K562 (cell line): Measurements from ENCODE around the gene ZBTB49. TPM values are rescaled to one million over a fixed set of nuclear protein-coding genes. Genes with fewer than 3 reads are reported as not detected.

Experiments used
- ATAC-seq: fragments of 200-7000 bp; cut with Tn5 transposase; 3 replicates; pipeline ENCODE4 v1.9.1; 2020; ENCODE audit warnings: moderate library complexity
- BruUV-seq: library from RNA; stranded (reverse); fragments of 400-500 nt; replicated peaks from 2 replicates; lab custom pipeline; 2021; lab: Mats Ljungman, UMichigan
- CTCF ChIA-PET: fragments of 300-600 bp; formaldehyde crosslinking; extraction: SDS; loops from one replicate; lab custom pipeline; 2021; ENCODE audit warnings: low intra/inter-chr PET ratio; lab: Yijun Ruan, JAX
- POLR2A ChIA-PET: fragments of 300-600, 350-650 bp; sonication (Branson Sonifier 250); formaldehyde crosslinking; extraction: SDS; loops from one replicate; lab custom pipeline; 2021; ENCODE audit warnings: antibody characterized with exemption, inconsistent platforms; lab: Yijun Ruan, JAX
- DNase-seq, 4 experiments: peaks; one replicate each; pipeline versions ENCODE4 v3.0.0 to v3.0.0-alpha.2; 2011 to 2018; ENCODE audit warnings: low spot score in 3 of 4, mixed read lengths in 3 of 4; ENCODE audit errors: extremely low read depth in 1 of 4
- FAIRE-seq: peaks from 2 replicates; lab custom pipeline; 2011; peaks lifted over from hg19 to GRCh38; lab: Jason Lieb, UNC
- H2AFZ ChIP-seq: 2 replicates; pipeline ENCODE4 v1.6.0; 2011; ENCODE audit warnings: low read depth, low read length, control low read depth, inconsistent platforms
- H3K27ac ChIP-seq: fragments of 200-600 bp; 3 replicates; pipeline ENCODE4 v1.8.0; 2011; ENCODE audit warnings: low read depth, mild to moderate bottlenecking, control low read depth, inconsistent platforms, low read length, moderate library complexity, mixed read lengths; ENCODE audit errors: extremely low read depth
- H3K27me3 ChIP-seq, 2 experiments: fragments of 300-600 bp in 1 of 2; 2 replicates in 1 of 2; 3 replicates in 1 of 2; pipeline versions ENCODE4 v1.6.0 to v1.8.0; 2011; ENCODE audit warnings: inconsistent platforms in 2 of 2, low read length in 2 of 2, mild to moderate bottlenecking in 1 of 2, mixed read lengths in 1 of 2, moderate library complexity in 1 of 2; ENCODE audit not compliant: control insufficient read depth in 2 of 2, insufficient read depth in 2 of 2
- H3K36me3 ChIP-seq: fragments of 300-600 bp; 3 replicates; pipeline ENCODE4 v1.8.0; 2011; ENCODE audit warnings: mild to moderate bottlenecking, low read length, inconsistent platforms; ENCODE audit not compliant: control insufficient read depth, insufficient read depth
- H3K4me1 ChIP-seq, 2 experiments: fragments of 200-600 bp in 1 of 2; replicated peaks in 1 of 2; 2 replicates in 1 of 2; 3 replicates in 1 of 2; pipeline versions ENCODE4 v1.5.1 to v1.8.0; 2011; ENCODE audit warnings: inconsistent platforms in 2 of 2, low read length in 2 of 2, mild to moderate bottlenecking in 1 of 2, mixed read lengths in 1 of 2, moderate library complexity in 1 of 2; ENCODE audit not compliant: control insufficient read depth in 2 of 2, insufficient read depth in 2 of 2
- H3K4me2 ChIP-seq: 2 replicates; pipeline ENCODE4 v1.6.1; 2011; ENCODE audit warnings: low read length, control low read depth, inconsistent platforms, mixed read lengths; ENCODE audit not compliant: insufficient read depth
- H3K4me3 ChIP-seq: fragments of 200-600 bp; sonication (generic), shearing (Covaris generic); 2 replicates; pipeline ENCODE4 v1.5.1; 2016; ENCODE audit warnings: control low read depth, inconsistent platforms
- H3K79me2 ChIP-seq: fragments of 200-600 bp; 3 replicates; pipeline ENCODE4 v1.8.0; 2011; ENCODE audit warnings: low read length, inconsistent platforms; ENCODE audit not compliant: control insufficient read depth, insufficient read depth
- H3K9ac ChIP-seq, 2 experiments: 2 replicates each; pipeline versions ENCODE4 v1.6.0 to v1.6.1; 2011; ENCODE audit warnings: low read depth in 2 of 2, low read length in 2 of 2, control low read depth in 1 of 2, inconsistent platforms in 1 of 2, mild to moderate bottlenecking in 1 of 2, mixed read lengths in 1 of 2; ENCODE audit not compliant: insufficient read depth in 1 of 2
- H3K9me1 ChIP-seq: one replicate; pipeline ENCODE4 v1.6.0; 2011; ENCODE audit warnings: inconsistent platforms, mild to moderate bottlenecking, low read length, moderate library complexity; ENCODE audit not compliant: control insufficient read depth, insufficient read depth
- H3K9me3 ChIP-seq: replicated peaks from 2 replicates; pipeline ENCODE4 v1.5.1; 2011; ENCODE audit warnings: low read depth, low read length, inconsistent platforms; ENCODE audit not compliant: control insufficient read depth, insufficient read depth
- H4K20me1 ChIP-seq: replicated peaks from 2 replicates; pipeline ENCODE4 v1.6.1; 2011; ENCODE audit warnings: low read length, inconsistent platforms, mixed read lengths; ENCODE audit not compliant: control insufficient read depth, insufficient read depth
- CBFA2T2 ChIP-seq: fragments of 450-650 bp; conservative IDR thresholded peaks from 2 replicates; pipeline ENCODE4 v1.6.1; 2017; ENCODE audit warnings: mild to moderate bottlenecking
- CBFB ChIP-seq: sonication (generic); formaldehyde crosslinking; IDR thresholded peaks from 2 replicates; pipeline ENCODE4 v1.4.0; 2020; ENCODE audit warnings: mild to moderate bottlenecking, missing genetic modification reagents
- COPS2 ChIP-seq: fragments of 450-650 bp; conservative IDR thresholded peaks from 2 replicates; pipeline ENCODE4 v1.6.1; 2016; ENCODE audit warnings: mild to moderate bottlenecking, moderate library complexity
- DACH1 ChIP-seq: fragments of 450-650 bp; IDR thresholded peaks from 2 replicates; pipeline ENCODE4 v1.6.1; 2018; ENCODE audit not compliant: partially characterized antibody
- ELF4 ChIP-seq: fragments of 450-650 bp; formaldehyde crosslinking; IDR thresholded peaks from 2 replicates; pipeline ENCODE4 v1.4.0; 2022; ENCODE audit warnings: missing genetic modification characterization
- HSF4 ChIP-seq: fragments of 250-450 bp; sonication (Bioruptor Pico); IDR thresholded peaks from 2 replicates; pipeline ENCODE4 v2.1.2; 2022; ENCODE audit warnings: mild to moderate bottlenecking, moderate library complexity, borderline replicate concordance
- JUND ChIP-seq, 2 experiments: IDR thresholded peaks; 2 replicates in 1 of 2; 3 replicates in 1 of 2; pipeline ENCODE4 v1.6.1; 2011; ENCODE audit warnings: borderline replicate concordance in 2 of 2, low read depth in 2 of 2, low read length in 2 of 2, improper control_type of control experiment in 1 of 2, missing biosample characterization in 1 of 2, missing genetic modification characterization in 1 of 2, missing genetic modification reagents in 1 of 2
- NFIC ChIP-seq: fragments of 450-650 bp; IDR thresholded peaks from 2 replicates; pipeline ENCODE4 v1.6.1; 2017; ENCODE audit warnings: mild to moderate bottlenecking, inconsistent platforms
- POLR2H ChIP-seq: IDR thresholded peaks from 2 replicates; pipeline ENCODE4 v1.6.1; 2016; ENCODE audit warnings: missing genetic modification characterization, low read depth, mild to moderate bottlenecking, control low read depth, missing compliant biosample characterization, moderate library complexity
- ZFPM2 ChIP-seq: fragments of 250-450 bp; sonication (Bioruptor Pico); IDR thresholded peaks from 2 replicates; pipeline ENCODE4 v1.5.1; 2022; ENCODE audit warnings: mild to moderate bottlenecking
- ZNF133 ChIP-seq: fragments of 250-450 bp; sonication (Bioruptor Pico); IDR thresholded peaks from 2 replicates; pipeline ENCODE4 v1.4.0; 2020; ENCODE audit warnings: mild to moderate bottlenecking
- WGBS: fragments of 100-300 bp; shearing (Covaris generic); methylation state at CpG from one replicate; pipeline ENCODE4 v1.1.6; 2016; ENCODE audit warnings: low coverage, mixed read lengths; ENCODE audit not compliant: insufficient coverage; ENCODE audit errors: missing lambda C conversion rate; 5-methylcytosine and 5-hydroxymethylcytosine counted together
- in situ Hi-C: fragments of 300-500 bp; cut with MboI; formaldehyde crosslinking; loops from 4 replicates; pipeline ENCODE4 v1.15.0; 2018; ENCODE audit warnings: inconsistent platforms, mixed read lengths
- intact Hi-C: fragments of 100-400 bp; cut with micrococcal nuclease; formaldehyde crosslinking; loops from 2 replicates; pipeline ENCODE4 v1.14.2; 2022
- polyA plus RNA-seq, 8 experiments: library from polyadenylated mRNA; depleted of rRNA in 4 of 8; stranded (reverse) in 5 of 8; unstranded in 3 of 8; fragments of >200 nt; fragmentation: Nextera tagmentation in 2 of 8; fragmentation: Illumina TruSeq in 1 of 8; extraction: Ambion mirVana in 2 of 8; extraction: Trizol in 1 of 8; gene quantifications; 2 replicates each; pipeline versions ENCODE4 v1.2.1 to v1.2.3, GENCODE V29; 2011 to 2014; ENCODE audit warnings: inconsistent platforms in 1 of 8, missing spikeins in 1 of 8
- total RNA-seq, 7 experiments: library from RNA; depleted of rRNA in 6 of 7; stranded (reverse); fragments of >200 nt in 6 of 7; fragmentation: Illumina TruSeq in 2 of 7; extraction: Trizol in 2 of 7; gene quantifications; 2 replicates each; pipeline versions ENCODE4 v1.2.1 to v1.2.3, GENCODE V29; 2011 to 2021; ENCODE audit warnings: low replicate concordance in 1 of 7
- TF ChIP-seq, protein P1 (sequence below), 2 experiments: fragments of 450-650 bp in 1 of 2; IDR thresholded peaks; 2 replicates each; pipeline ENCODE4 v1.6.1; 2011 to 2017; ENCODE audit warnings: low read depth in 2 of 2, antibody characterized with exemption in 1 of 2, borderline replicate concordance in 1 of 2, low read length in 1 of 2, mild to moderate bottlenecking in 1 of 2, mixed read lengths in 1 of 2; ENCODE audit not compliant: control insufficient read depth in 1 of 2
- TF ChIP-seq, protein P2 (sequence below): fragments of 250-450 bp; sonication (Bioruptor Pico); IDR thresholded peaks from 2 replicates; pipeline ENCODE4 v1.9.0; 2021; ENCODE audit warnings: mild to moderate bottlenecking
- TF ChIP-seq, protein P3 (sequence below): fragments of 450-650 bp; formaldehyde crosslinking; IDR thresholded peaks from 2 replicates; pipeline ENCODE4 v1.4.0; 2022; ENCODE audit warnings: missing genetic modification characterization
- TF ChIP-seq, protein P4 (sequence below): IDR thresholded peaks from 2 replicates; pipeline ENCODE4 v1.6.1; 2012; ENCODE audit warnings: low read depth, low read length, improper control_type of control experiment, borderline replicate concordance

The ZBTB49 gene
- total and polyA plus RNA-seq, 9 of the 15 experiments (the other 6 are each of a cell fraction or from before 2014, with no cell fraction given), result 0.49 to 8.0 (median 4.2) TPM

DNA sequence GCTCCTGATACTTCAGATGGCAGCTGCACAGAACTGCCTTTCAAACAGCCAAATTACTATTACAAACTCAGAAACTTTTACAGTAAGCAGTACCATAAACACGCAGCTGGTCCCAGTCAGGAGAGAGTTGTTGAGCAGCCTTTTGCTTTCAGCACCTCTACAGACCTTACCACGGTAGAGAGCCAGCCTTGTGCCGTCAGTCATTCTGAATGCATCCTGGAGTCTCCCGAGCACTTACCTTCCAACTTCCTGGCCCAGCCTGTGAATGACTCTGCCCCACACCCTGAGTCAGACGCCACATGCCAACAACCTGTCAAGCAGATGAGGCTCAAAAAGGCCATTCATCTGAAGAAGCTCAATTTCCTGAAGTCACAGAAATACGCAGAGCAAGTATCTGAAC, 12.4 kb downstream of the ZBTB49 start (continued):
- TF ChIP-seq CBFA2T2, result no peak
- TF ChIP-seq, protein P1, sequence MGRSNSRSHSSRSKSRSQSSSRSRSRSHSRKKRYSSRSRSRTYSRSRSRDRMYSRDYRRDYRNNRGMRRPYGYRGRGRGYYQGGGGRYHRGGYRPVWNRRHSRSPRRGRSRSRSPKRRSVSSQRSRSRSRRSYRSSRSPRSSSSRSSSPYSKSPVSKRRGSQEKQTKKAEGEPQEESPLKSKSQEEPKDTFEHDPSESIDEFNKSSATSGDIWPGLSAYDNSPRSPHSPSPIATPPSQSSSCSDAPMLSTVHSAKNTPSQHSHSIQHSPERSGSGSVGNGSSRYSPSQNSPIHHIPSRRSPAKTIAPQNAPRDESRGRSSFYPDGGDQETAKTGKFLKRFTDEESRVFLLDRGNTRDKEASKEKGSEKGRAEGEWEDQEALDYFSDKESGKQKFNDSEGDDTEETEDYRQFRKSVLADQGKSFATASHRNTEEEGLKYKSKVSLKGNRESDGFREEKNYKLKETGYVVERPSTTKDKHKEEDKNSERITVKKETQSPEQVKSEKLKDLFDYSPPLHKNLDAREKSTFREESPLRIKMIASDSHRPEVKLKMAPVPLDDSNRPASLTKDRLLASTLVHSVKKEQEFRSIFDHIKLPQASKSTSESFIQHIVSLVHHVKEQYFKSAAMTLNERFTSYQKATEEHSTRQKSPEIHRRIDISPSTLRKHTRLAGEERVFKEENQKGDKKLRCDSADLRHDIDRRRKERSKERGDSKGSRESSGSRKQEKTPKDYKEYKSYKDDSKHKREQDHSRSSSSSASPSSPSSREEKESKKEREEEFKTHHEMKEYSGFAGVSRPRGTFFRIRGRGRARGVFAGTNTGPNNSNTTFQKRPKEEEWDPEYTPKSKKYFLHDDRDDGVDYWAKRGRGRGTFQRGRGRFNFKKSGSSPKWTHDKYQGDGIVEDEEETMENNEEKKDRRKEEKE (IDR thresholded peaks at IDR 0.05; ENCODE audit: borderline replicate concordance in 1 of 2, control insufficient read depth in 1 of 2, low read depth in 2 of 2, low read length in 1 of 2), result no peak

DNA sequence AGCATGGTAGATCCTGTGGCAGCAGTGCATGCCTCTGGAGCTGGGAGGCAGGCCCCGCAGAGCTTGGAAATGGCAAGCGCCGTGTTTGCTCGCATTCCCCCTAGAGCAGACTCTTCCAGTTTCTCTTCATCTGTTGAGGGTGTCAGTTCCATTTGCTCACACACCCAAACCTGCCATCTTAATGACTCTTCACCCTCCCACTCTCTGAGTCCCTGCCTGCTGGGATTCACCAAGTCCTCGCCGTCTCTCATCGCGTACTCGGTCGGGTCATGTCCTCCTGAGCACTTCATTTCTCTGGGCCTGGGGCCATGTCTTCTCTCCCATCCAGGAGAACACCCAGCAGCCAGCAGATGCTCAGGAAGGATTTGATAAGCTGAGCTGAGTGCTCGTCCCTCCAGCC, 16.9 kb downstream of the ZBTB49 start:
- no peaks in the 10 kb centered on the region for H3K79me2 ChIP-seq
- TF ChIP-seq COPS2 (no peak), ZNF133 (no peak), DACH1 (no peak), NFIC (no peak), ZFPM2 (CRISPR knock-in tag) (no peak), JUND (IDR thresholded peaks at IDR 0.05; ENCODE audit: borderline replicate concordance, low read depth, low read length) (no peak), JUND (tag; IDR thresholded peaks at IDR 0.05; ENCODE audit: borderline replicate concordance, low read depth, low read length) (no peak), CBFB (CRISPR knock-in tag) (no peak), ELF4 (CRISPR knock-in tag) (no peak), HSF4 (CRISPR knock-in tag) (no peak), POLR2H (tag) (no peak)
- TF ChIP-seq, protein P2, sequence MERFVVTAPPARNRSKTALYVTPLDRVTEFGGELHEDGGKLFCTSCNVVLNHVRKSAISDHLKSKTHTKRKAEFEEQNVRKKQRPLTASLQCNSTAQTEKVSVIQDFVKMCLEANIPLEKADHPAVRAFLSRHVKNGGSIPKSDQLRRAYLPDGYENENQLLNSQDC (CRISPR knock-in tag), result no peak
- TF ChIP-seq, protein P3, sequence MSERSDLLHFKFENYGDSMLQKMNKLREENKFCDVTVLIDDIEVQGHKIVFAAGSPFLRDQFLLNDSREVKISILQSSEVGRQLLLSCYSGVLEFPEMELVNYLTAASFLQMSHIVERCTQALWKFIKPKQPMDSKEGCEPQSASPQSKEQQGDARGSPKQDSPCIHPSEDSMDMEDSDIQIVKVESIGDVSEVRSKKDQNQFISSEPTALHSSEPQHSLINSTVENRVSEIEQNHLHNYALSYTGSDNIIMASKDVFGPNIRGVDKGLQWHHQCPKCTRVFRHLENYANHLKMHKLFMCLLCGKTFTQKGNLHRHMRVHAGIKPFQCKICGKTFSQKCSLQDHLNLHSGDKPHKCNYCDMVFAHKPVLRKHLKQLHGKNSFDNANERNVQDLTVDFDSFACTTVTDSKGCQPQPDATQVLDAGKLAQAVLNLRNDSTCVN, result no peak
- TF ChIP-seq, protein P4, sequence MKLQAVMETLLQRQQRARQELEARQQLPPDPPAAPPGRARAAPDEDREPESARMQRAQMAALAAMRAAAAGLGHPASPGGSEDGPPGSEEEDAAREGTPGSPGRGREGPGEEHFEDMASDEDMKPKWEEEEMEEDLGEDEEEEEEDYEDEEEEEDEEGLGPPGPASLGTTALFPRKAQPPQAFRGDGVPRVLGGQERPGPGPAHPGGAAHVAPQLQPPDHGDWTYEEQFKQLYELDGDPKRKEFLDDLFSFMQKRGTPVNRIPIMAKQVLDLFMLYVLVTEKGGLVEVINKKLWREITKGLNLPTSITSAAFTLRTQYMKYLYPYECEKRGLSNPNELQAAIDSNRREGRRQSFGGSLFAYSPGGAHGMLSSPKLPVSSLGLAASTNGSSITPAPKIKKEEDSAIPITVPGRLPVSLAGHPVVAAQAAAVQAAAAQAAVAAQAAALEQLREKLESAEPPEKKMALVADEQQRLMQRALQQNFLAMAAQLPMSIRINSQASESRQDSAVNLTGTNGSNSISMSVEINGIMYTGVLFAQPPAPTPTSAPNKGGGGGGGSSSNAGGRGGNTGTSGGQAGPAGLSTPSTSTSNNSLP, result no peak

More for the DNA sequence above, 16.9 kb downstream of the ZBTB49 start:
- Histone ChIP-seq H3K9me3 (no peaks in the 10 kb centered on the region), H3K9ac (peak overlapping the region in 1 of 2 experiments; percentile 79; a peak in 2 of 4 replicates), H3K4me2 (no peak overlapping the region), H3K27ac (no peak overlapping the region), H3K4me1 (peaks cover 0 to 8% of the 10 kb centered on the region in 2 experiments; a peak in 2 of 5 replicates), H3K4me3 (no peak overlapping the region), H4K20me1 (no peaks in the 10 kb centered on the region), H2AFZ (no peak overlapping the region), H3K9me1 (no peaks in the 10 kb centered on the region), H3K36me3 (peaks cover 14% of the 10 kb centered on the region), H3K27me3 (no peaks in the 10 kb centered on the region)
- WGBS, result 84% methylated on average over 10 of the region's 11 CpGs
- no TSS peak for BruUV-seq
- POLR2A ChIA-PET, result interaction anchor here (0.6 to 1.0 kb wide), 3 partner anchors 18 to 71 kb away, joined by 3 to 4 read pairs (median 3); no protein-coding TSS in a partner anchor
- ATAC-seq, result no peak
- CTCF ChIA-PET, result no interaction called here
- FAIRE-seq, result no peak
- in situ Hi-C loops (no loop called here), intact Hi-C loops (no loop called here)
- DNase-seq, result no peak
